Choroid plexus epithelial cell (primary cell): Measurements from ENCODE around the gene ZFAND2A.
"Not testable (repeated sequence)": the region's sequence is repeated elsewhere in the genome, so short reads cannot be mapped to it uniquely, and the experiment has no call there.

Source experiments
- DNase-seq: peaks from one replicate; pipeline ENCODE4 v3.0.0-alpha.2; 2010; ENCODE audit warnings: low read depth
- H3K4me3 ChIP-seq: 2 replicates; pipeline ENCODE4 v1.5.1; 2011; ENCODE audit warnings: low read depth, mild to moderate bottlenecking, control low read depth, low read length, moderate library complexity
- CTCF ChIP-seq: conservative IDR thresholded peaks from 2 replicates; pipeline ENCODE4 v1.5.1; 2011; ENCODE audit warnings: low read depth, mild to moderate bottlenecking, control low read depth, inconsistent platforms, low read length, moderate library complexity

ZFAND2A gene

GRCh38 chr7:1159891-1160669 lies at the start of gene ZFAND2A:
Gene ZFAND2A, minus strand, starts transcription at chr7:1160196. Its CDS starts 1,984 bp downstream, at chr7:1158212.
- DNase-seq, result peak; percentile 98
- TF ChIP-seq CTCF, result no peak
- H3K4me3 ChIP-seq, result peak within 1 kb of the TSS; percentile 97

- no peak for TF ChIP-seq CTCF
- no peak for DNase-seq
- no peak overlapping the region for H3K4me3 ChIP-seq
Observed at GRCh38 chr7:1209097-1209496, 49.1 kb upstream of the ZFAND2A start.

GRCh38 chr7:1205742-1206141 lies 45.7 kb upstream of the ZFAND2A start:
- not testable (repeated sequence) for H3K4me3 ChIP-seq, DNase-seq

GRCh38 chr7:1204460-1205140 lies 44.6 kb upstream of the ZFAND2A start:
- TF ChIP-seq CTCF, result no peak
- no peak for DNase-seq
- no peak overlapping the region for H3K4me3 ChIP-seq

GRCh38 chr7:1202914-1203313 lies 42.9 kb upstream of the ZFAND2A start:
- H3K4me3 ChIP-seq, DNase-seq: not testable (repeated sequence)

- no peak overlapping the region for H3K4me3 ChIP-seq
- no peak for TF ChIP-seq CTCF
- DNase-seq, result no peak
Observed at GRCh38 chr7:1201916-1202315, 41.9 kb upstream of the ZFAND2A start.

GRCh38 chr7:1200045-1200444 lies 40.0 kb upstream of the ZFAND2A start:
- DNase-seq, result peak; percentile 76
- no peak overlapping the region for H3K4me3 ChIP-seq
- no peak for TF ChIP-seq CTCF
